ENCODE results near the gene ALAS1. TPM values are rescaled to one million over a fixed set of nuclear protein-coding genes. Genes with fewer than 3 reads are reported as not detected.

The ALAS1 gene
- total and polyA plus RNA-seq, 2 donors (not counting 3 experiments of a cell fraction or from before 2014, with no cell fraction given) = 45.1 to 72.1 TPM

DNA sequence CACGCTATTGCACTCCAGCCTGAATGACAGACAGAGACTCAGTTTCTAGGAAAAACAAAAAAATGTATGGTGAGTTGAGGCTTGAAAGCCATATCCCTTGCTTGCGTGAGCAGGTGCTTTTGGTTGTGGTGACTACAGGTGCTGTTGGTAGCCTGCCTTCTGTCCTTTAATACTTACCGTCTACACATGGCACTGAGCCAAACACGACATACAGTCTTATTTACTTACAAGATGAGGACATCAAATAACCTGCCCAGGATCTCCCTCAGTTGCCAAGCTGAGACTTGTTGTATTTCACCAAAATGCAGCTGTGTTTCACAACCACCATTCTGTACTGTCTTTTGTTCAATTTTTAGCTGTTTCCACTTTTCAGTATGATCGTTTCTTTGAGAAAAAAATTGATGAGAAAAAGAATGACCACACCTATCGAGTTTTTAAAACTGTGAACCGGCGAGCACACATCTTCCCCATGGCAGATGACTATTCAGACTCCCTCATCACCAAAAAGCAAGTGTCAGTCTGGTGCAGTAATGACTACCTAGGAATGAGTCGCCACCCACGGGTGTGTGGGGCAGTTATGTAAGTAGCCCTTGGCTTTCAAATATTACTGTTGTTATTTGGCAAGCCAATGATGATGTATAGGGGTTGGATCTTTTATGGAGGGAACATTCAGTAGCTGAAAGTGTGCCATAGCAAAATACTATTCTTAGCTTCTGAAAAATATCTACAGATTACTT is 6.5 kb downstream of the ALAS1 start:
- POLR2A ChIA-PET = no interaction called here
- no TSS peak for BruUV-seq (replicated peaks)
- intact Hi-C loops (cut with micrococcal nuclease) = no loop called here
- no peaks in the 10 kb centered on the region for H3K27me3 ChIP-seq (ENCODE audit: control insufficient read depth in 2 of 2, insufficient read depth in 2 of 2, low read length in 2 of 2)
- H4K20me1 ChIP-seq (replicated peaks; ENCODE audit: control insufficient read depth, extremely low read depth, insufficient read depth, low read length) = no peaks in the 10 kb centered on the region
- H3K9ac ChIP-seq (replicated peaks; ENCODE audit: extremely low read depth, insufficient read depth, low read length) = no peak overlapping the region
- dilution Hi-C loops (cut with MboI; ENCODE audit: extremely low pct_ligation_motif_present, low sequenced_read_pairs) = no loop called here
- no peaks in the 10 kb centered on the region for H3K9me1 ChIP-seq (replicated peaks; ENCODE audit: control insufficient read depth, extremely low read depth, insufficient read depth, low read length)
- peaks cover under 1% of the 10 kb centered on the region for H3K79me2 ChIP-seq (ENCODE audit: control insufficient read depth, insufficient read depth, low read length)
- no peak overlapping the region for H3K4me2 ChIP-seq (ENCODE audit: insufficient read depth, low read length)
- H3K9me3 ChIP-seq (replicated peaks; ENCODE audit: control insufficient read depth, insufficient read depth, low read length) = no peaks in the 10 kb centered on the region
- FAIRE-seq (no peak), DNase-seq (ENCODE audit: low read depth, low spot score) (no peak)
- TF ChIP-seq, protein P1, sequence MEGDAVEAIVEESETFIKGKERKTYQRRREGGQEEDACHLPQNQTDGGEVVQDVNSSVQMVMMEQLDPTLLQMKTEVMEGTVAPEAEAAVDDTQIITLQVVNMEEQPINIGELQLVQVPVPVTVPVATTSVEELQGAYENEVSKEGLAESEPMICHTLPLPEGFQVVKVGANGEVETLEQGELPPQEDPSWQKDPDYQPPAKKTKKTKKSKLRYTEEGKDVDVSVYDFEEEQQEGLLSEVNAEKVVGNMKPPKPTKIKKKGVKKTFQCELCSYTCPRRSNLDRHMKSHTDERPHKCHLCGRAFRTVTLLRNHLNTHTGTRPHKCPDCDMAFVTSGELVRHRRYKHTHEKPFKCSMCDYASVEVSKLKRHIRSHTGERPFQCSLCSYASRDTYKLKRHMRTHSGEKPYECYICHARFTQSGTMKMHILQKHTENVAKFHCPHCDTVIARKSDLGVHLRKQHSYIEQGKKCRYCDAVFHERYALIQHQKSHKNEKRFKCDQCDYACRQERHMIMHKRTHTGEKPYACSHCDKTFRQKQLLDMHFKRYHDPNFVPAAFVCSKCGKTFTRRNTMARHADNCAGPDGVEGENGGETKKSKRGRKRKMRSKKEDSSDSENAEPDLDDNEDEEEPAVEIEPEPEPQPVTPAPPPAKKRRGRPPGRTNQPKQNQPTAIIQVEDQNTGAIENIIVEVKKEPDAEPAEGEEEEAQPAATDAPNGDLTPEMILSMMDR (IDR thresholded peaks at IDR 0.05; ENCODE audit: extremely low read depth in 1 of 2, insufficient read depth in 1 of 2, low read depth in 1 of 2, low read length in 2 of 2) = no peak
- TF ChIP-seq POLR2A (IDR thresholded peaks at IDR 0.05; ENCODE audit: low read depth, low read length) (no peak), POLR2AphosphoS5 (IDR thresholded peaks at IDR 0.05; ENCODE audit: insufficient read depth, low read depth, low read length) (no peak), EZH2 (IDR thresholded peaks at IDR 0.05; ENCODE audit: borderline replicate concordance, low read depth, low read length, severe bottlenecking) (no peak), FOS (IDR thresholded peaks at IDR 0.05; ENCODE audit: borderline replicate concordance, insufficient read depth, low read length) (no peak), GATA2 (IDR thresholded peaks at IDR 0.05; ENCODE audit: insufficient read depth, insufficient read length, low read depth, low read length) (no peak), MYC (IDR thresholded peaks at IDR 0.05; ENCODE audit: low read depth, low read length) (no peak), JUN (IDR thresholded peaks at IDR 0.05; ENCODE audit: borderline replicate concordance, insufficient read depth, insufficient read length, low read depth) (no peak)
- TF ChIP-seq, protein P2, sequence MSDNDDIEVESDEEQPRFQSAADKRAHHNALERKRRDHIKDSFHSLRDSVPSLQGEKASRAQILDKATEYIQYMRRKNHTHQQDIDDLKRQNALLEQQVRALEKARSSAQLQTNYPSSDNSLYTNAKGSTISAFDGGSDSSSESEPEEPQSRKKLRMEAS (IDR thresholded peaks at IDR 0.05; ENCODE audit: insufficient read depth, insufficient read length) = no peak
- no peak overlapping the region for H3K4me3 ChIP-seq (replicated peaks in 1 of 3; ENCODE audit: insufficient read depth in 1 of 3, low read depth in 1 of 3, low read length in 3 of 3)
- H3K4me1 ChIP-seq (ENCODE audit: control insufficient read depth, extremely low read depth, insufficient read depth, low read length) = peaks cover under 1% of the 10 kb centered on the region
- H3K36me3 ChIP-seq (ENCODE audit: control insufficient read depth in 2 of 2, extremely low read depth in 1 of 2, insufficient read depth in 2 of 2, low read length in 2 of 2) = peaks cover 42 to 46% of the 10 kb centered on the region in 2 experiments
- H3K27ac ChIP-seq (ENCODE audit: insufficient read depth, low read depth, low read length) = no peak overlapping the region
- CTCF ChIA-PET = interaction anchor here (1.0 to 1.7 kb wide), 2 partner anchors 16 to 18 kb away, joined by 3 to 5 read pairs; no protein-coding TSS in a partner anchor
- H2AFZ ChIP-seq (ENCODE audit: low read depth, low read length) = no peak overlapping the region
